ENCODE results near the gene HNRNPA2B1.

HNRNPA2B1 gene

GRCh38 chr7:26233902-26234511 is 33.5 kb upstream of the HNRNPA2B1 start:
- DNase-seq (ENCODE audit: extremely low read depth, insufficient read length) = no peak

DNA sequence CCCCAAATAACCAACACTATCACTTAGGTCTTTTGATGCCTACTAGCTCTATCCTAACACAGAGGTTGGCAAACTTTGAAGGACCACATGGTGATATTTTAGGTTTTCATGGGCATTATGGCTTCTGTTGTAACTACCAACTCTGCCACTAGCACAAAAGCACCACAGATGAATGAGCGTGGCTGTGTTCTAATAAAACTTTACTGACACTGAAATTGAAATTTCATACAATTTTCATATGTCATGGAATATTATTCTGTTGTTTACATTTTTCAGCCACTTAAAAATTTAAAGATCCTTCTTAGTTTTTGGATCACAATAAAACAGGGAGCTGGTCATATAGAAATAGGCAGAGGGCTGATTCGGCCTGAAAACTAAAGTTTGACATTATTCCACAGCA is 27.4 kb upstream of the HNRNPA2B1 start:
- no peaks in the 10 kb centered on the region for H3K27me3 ChIP-seq (replicated peaks; ENCODE audit: control insufficient read depth, insufficient read depth, low read length)
- no peak for DNase-seq (ENCODE audit: extremely low read depth, insufficient read length)
- no peak overlapping the region for H3K4me3 ChIP-seq (replicated peaks; ENCODE audit: low read depth, low read length)
- H3K36me3 ChIP-seq (ENCODE audit: control insufficient read depth, insufficient read depth, low read length) = no peaks in the 10 kb centered on the region
- TF ChIP-seq CTCF (IDR thresholded peaks at IDR 0.05; ENCODE audit: insufficient read depth, low read length, poor library complexity, severe bottlenecking) = no peak

More at GRCh38 chr7:26233902-26234511, 33.5 kb upstream of the HNRNPA2B1 start:
- Histone ChIP-seq H3K36me3 (ENCODE audit: control insufficient read depth, insufficient read depth, low read length) (no peaks in the 10 kb centered on the region), H3K4me3 (replicated peaks; ENCODE audit: low read depth, low read length) (no peak overlapping the region), H3K27me3 (replicated peaks; ENCODE audit: control insufficient read depth, insufficient read depth, low read length) (no peaks in the 10 kb centered on the region)
- TF ChIP-seq CTCF (IDR thresholded peaks at IDR 0.05; ENCODE audit: insufficient read depth, low read length, poor library complexity, severe bottlenecking) = peak; percentile 15

GRCh38 chr7:26224359-26224758 is 23.8 kb upstream of the HNRNPA2B1 start:
- no peak for DNase-seq (ENCODE audit: extremely low read depth, insufficient read length)
- Histone ChIP-seq H3K36me3 (ENCODE audit: control insufficient read depth, insufficient read depth, low read length) (no peaks in the 10 kb centered on the region), H3K4me3 (replicated peaks; ENCODE audit: low read depth, low read length) (no peak overlapping the region), H3K27me3 (replicated peaks; ENCODE audit: control insufficient read depth, insufficient read depth, low read length) (no peaks in the 10 kb centered on the region)
- TF ChIP-seq CTCF (IDR thresholded peaks at IDR 0.05; ENCODE audit: insufficient read depth, low read length, poor library complexity, severe bottlenecking) = no peak

GRCh38 chr7:26216049-26216448 is 15.5 kb upstream of the HNRNPA2B1 start:
- no peaks in the 10 kb centered on the region for H3K27me3 ChIP-seq (replicated peaks; ENCODE audit: control insufficient read depth, insufficient read depth, low read length)
- no peak for DNase-seq (ENCODE audit: extremely low read depth, insufficient read length)
- H3K36me3 ChIP-seq (ENCODE audit: control insufficient read depth, insufficient read depth, low read length) = peaks cover 1% of the 10 kb centered on the region
- no peak overlapping the region for H3K4me3 ChIP-seq (replicated peaks; ENCODE audit: low read depth, low read length)
- TF ChIP-seq CTCF (IDR thresholded peaks at IDR 0.05; ENCODE audit: insufficient read depth, low read length, poor library complexity, severe bottlenecking) = no peak

DNA sequence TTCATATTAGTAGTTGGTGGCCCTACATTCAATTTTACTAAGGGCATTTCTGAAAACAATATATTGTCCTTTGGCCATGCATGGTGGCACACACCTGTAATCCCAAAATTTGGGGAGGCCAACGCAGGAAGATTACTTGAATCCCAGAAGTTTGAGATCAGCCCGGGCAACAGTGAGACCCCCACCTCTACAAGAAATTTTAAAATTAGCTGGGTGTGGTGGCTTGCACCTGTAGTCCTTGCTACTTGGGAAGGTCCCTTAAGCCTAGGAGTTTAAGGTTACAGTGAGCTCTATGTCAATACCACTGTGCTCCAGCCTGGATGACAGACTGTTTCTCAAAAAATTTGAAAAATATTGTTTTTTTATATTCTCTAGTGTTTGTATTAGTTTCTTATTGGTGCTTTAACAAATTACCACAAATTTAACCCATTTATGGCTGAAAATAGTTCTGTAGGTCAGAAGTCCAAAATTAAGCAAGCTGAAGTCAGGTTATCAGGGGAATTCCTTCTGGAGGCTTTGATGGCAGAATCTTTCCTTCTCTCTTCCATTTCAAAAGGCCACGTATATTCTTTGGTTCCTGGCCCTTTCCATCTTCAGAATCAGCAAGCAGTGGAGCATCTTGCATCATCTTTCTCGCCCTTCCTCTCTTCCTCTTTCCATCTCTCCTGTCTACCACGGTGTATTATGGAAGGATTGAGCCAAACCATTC is 13.4 kb upstream of the HNRNPA2B1 start:
- Histone ChIP-seq H3K27me3 (replicated peaks; ENCODE audit: control insufficient read depth, insufficient read depth, low read length) (no peaks in the 10 kb centered on the region), H3K36me3 (ENCODE audit: control insufficient read depth, insufficient read depth, low read length) (peaks cover 6% of the 10 kb centered on the region), H3K4me3 (replicated peaks; ENCODE audit: low read depth, low read length) (no peak overlapping the region)
- DNase-seq (ENCODE audit: extremely low read depth, insufficient read length) = no peak
- no peak for TF ChIP-seq CTCF (IDR thresholded peaks at IDR 0.05; ENCODE audit: insufficient read depth, low read length, poor library complexity, severe bottlenecking)

All from GM06990 (cell line).